Keratinocyte (primary cell): ENCODE data around the gene IPO13. TPM values are rescaled to one million over a fixed set of nuclear protein-coding genes. Genes with fewer than 3 reads are reported as not detected.

Experiments used
- DNase-seq: peaks from one replicate; pipeline ENCODE4 v3.0.0-alpha.2; 2011; ENCODE audit warnings: low read depth, missing footprints, low spot score
- FAIRE-seq: peaks from 2 replicates; lab custom pipeline; 2011; peaks lifted over from hg19 to GRCh38; lab: Jason Lieb, UNC
- H2AFZ ChIP-seq: 2 replicates; pipeline ENCODE4 v1.6.0; 2012; ENCODE audit warnings: low read length, control low read depth, inconsistent platforms; ENCODE audit not compliant: control insufficient read depth
- H3K27ac ChIP-seq: 2 replicates; pipeline ENCODE4 v1.5.1; 2011; ENCODE audit warnings: low read length; ENCODE audit not compliant: control insufficient read depth, insufficient read depth
- H3K27me3 ChIP-seq: 3 replicates; pipeline ENCODE4 v1.6.0; 2011; ENCODE audit warnings: low read length; ENCODE audit not compliant: control insufficient read depth, insufficient read depth; ENCODE audit errors: extremely low read depth
- H3K36me3 ChIP-seq, 2 experiments: 2 replicates in 1 of 2; 3 replicates in 1 of 2; pipeline ENCODE4 v1.5.1; 2011; ENCODE audit warnings: low read length in 2 of 2, mild to moderate bottlenecking in 1 of 2; ENCODE audit not compliant: control insufficient read depth in 2 of 2, insufficient read depth in 2 of 2; ENCODE audit errors: extremely low read depth in 1 of 2
- H3K4me1 ChIP-seq: 3 replicates; pipeline ENCODE4 v1.5.1; 2011; ENCODE audit warnings: low read length; ENCODE audit not compliant: control insufficient read depth, insufficient read depth; ENCODE audit errors: extremely low read depth
- H3K4me2 ChIP-seq: 3 replicates; pipeline ENCODE4 v1.6.0; 2011; ENCODE audit warnings: low read depth, low read length; ENCODE audit not compliant: control insufficient read depth, insufficient read depth; ENCODE audit errors: extremely low read depth
- H3K4me3 ChIP-seq, 3 experiments: fragments of 200-600 bp in 1 of 3; sonication (generic) in 1 of 3; 2 replicates in 2 of 3; 3 replicates in 1 of 3; pipeline ENCODE4 v1.5.1; 2011 to 2016; ENCODE audit warnings: low read length in 3 of 3, mild to moderate bottlenecking in 3 of 3, control low read depth in 2 of 3, inconsistent platforms in 1 of 3, low read depth in 1 of 3, mixed read lengths in 1 of 3, mixed run types in 1 of 3, moderate library complexity in 1 of 3; ENCODE audit not compliant: control insufficient read depth in 2 of 3, insufficient read depth in 2 of 3; ENCODE audit errors: extremely low read depth in 1 of 3
- H3K79me2 ChIP-seq: 2 replicates; pipeline ENCODE4 v1.6.0; 2012; ENCODE audit warnings: low read length; ENCODE audit not compliant: control insufficient read depth, insufficient read depth
- H3K9ac ChIP-seq: 3 replicates; pipeline ENCODE4 v1.6.0; 2011; ENCODE audit warnings: low read length; ENCODE audit not compliant: control insufficient read depth, insufficient read depth; ENCODE audit errors: extremely low read depth
- H3K9me1 ChIP-seq: 3 replicates; pipeline ENCODE4 v1.6.0; 2011; ENCODE audit warnings: low read length; ENCODE audit not compliant: control insufficient read depth, insufficient read depth; ENCODE audit errors: extremely low read depth
- H3K9me3 ChIP-seq: 2 replicates; pipeline ENCODE4 v1.5.1; 2012; ENCODE audit warnings: low read depth, low read length; ENCODE audit not compliant: control insufficient read depth
- H4K20me1 ChIP-seq: 3 replicates; pipeline ENCODE4 v1.6.0; 2011; ENCODE audit warnings: low read length; ENCODE audit not compliant: control insufficient read depth, insufficient read depth; ENCODE audit errors: extremely low read depth
- EZH2 ChIP-seq: IDR thresholded peaks from one replicate; pipeline ENCODE4 v1.6.1; 2012; ENCODE audit warnings: inconsistent platforms, mild to moderate bottlenecking, low read length, moderate library complexity
- dilution Hi-C: fragments of 300-500 bp; cut with MboI; formaldehyde crosslinking; loops from one replicate; pipeline ENCODE4 v1.7.0; 2020; ENCODE audit warnings: low sequenced_read_pairs; ENCODE audit not compliant: extremely low pct_ligation_motif_present
- polyA plus RNA-seq, 5 experiments: library from polyadenylated mRNA; depleted of rRNA in 3 of 5; stranded (reverse) in 3 of 5; stranded (forward) in 1 of 5; unstranded in 1 of 5; fragments of >200 nt; gene quantifications; 1 replicate in 1 of 5; 2 replicates in 3 of 5; 3 replicates in 1 of 5; pipeline versions ENCODE4 v1.2.1 to v1.2.3, GENCODE V29; 2011 to 2012; ENCODE audit warnings: missing spikeins in 2 of 5, low read depth in 1 of 5, low replicate concordance in 1 of 5
- TF ChIP-seq, protein P1 (sequence below), 3 experiments: IDR thresholded peaks in 1 of 3; conservative IDR thresholded peaks in 1 of 3; optimal IDR thresholded peaks in 1 of 3; 2 replicates in 2 of 3; 3 replicates in 1 of 3; pipeline versions ENCODE3 to v1.5.1; 2011; ENCODE audit warnings: low read length in 3 of 3, mild to moderate bottlenecking in 3 of 3, moderate library complexity in 2 of 3, control low read depth in 1 of 3, inconsistent platforms in 1 of 3; ENCODE audit not compliant: insufficient read depth in 2 of 3; ENCODE audit errors: extremely low read depth in 1 of 3

IPO13 gene
- polyA plus RNA-seq, 1 donor (not counting 4 experiments of a cell fraction or from before 2014, with no cell fraction given), result 20.7 TPM

DNA sequence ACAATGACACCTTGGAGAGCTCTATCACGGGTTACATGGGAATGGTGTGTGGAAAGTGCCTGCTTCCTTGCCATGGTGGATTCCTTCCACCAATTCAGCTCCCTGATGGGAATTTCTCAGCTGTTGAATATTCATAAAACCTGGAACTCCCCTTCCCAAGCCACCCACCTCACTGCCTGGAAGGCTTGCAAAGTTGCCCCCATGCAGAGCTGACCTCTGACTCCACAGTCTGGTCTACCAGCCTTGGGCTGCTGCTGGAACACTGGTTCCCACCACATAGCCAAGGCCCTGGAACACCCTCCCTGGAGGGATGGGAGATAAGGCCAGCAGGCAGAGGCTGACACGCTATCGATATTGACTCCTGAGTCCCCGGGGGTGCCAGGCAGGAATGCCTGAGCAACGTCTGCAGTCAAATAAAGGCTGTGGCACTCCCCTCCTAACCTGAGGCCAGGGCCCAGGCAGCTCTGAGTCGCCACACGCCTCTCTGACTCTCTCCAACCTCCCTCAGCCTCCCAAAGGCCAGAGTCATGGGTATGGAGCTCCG lies 53.4 kb downstream of the IPO13 start:
- dilution Hi-C loops, result no loop called here
- H2AFZ ChIP-seq, result no peak overlapping the region
- DNase-seq (no peak), FAIRE-seq (no peak)
- no peaks in the 10 kb centered on the region for H3K9me1 ChIP-seq
- H3K36me3 ChIP-seq, result peaks cover 2 to 3% of the 10 kb centered on the region in 2 experiments
- H4K20me1 ChIP-seq, result no peaks in the 10 kb centered on the region
- no peak overlapping the region for H3K4me3 ChIP-seq
- no peaks in the 10 kb centered on the region for H3K79me2 ChIP-seq
- no peak for TF ChIP-seq EZH2
- TF ChIP-seq, protein P1, sequence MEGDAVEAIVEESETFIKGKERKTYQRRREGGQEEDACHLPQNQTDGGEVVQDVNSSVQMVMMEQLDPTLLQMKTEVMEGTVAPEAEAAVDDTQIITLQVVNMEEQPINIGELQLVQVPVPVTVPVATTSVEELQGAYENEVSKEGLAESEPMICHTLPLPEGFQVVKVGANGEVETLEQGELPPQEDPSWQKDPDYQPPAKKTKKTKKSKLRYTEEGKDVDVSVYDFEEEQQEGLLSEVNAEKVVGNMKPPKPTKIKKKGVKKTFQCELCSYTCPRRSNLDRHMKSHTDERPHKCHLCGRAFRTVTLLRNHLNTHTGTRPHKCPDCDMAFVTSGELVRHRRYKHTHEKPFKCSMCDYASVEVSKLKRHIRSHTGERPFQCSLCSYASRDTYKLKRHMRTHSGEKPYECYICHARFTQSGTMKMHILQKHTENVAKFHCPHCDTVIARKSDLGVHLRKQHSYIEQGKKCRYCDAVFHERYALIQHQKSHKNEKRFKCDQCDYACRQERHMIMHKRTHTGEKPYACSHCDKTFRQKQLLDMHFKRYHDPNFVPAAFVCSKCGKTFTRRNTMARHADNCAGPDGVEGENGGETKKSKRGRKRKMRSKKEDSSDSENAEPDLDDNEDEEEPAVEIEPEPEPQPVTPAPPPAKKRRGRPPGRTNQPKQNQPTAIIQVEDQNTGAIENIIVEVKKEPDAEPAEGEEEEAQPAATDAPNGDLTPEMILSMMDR (optimal IDR thresholded peaks at IDR 0.05 in 1 of 3, IDR thresholded peaks at IDR 0.05 in 1 of 3, conservative IDR thresholded peaks at IDR 0.05 in 1 of 3; ENCODE audit: extremely low read depth in 1 of 3, insufficient read depth in 2 of 3, low read length in 3 of 3), result no peak
- H3K9ac ChIP-seq, result no peak overlapping the region
- no peaks in the 10 kb centered on the region for H3K4me1 ChIP-seq
- H3K27me3 ChIP-seq, result no peaks in the 10 kb centered on the region
- no peak overlapping the region for H3K27ac ChIP-seq
- no peaks in the 10 kb centered on the region for H3K9me3 ChIP-seq
- no peak overlapping the region for H3K4me2 ChIP-seq

DNA sequence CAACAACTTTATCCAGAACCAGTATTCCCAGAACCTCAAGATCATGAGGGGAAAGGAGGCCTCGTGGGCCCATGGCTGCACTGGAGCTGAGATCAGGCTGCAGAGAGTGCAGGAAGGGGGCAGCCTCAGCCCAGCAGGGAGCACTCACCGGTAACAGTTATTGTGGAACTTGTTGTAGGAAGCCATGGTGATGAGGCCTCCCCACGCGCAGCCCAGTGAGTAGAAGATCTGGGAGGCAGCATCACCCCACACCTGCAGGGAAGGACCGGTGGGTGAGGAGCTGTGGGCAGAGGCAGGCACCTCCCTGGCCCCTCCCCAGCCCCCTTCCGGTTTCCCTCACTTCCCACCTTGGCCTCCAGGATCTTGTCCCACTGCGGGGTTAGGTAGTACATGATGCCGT lies 55.4 kb downstream of the IPO13 start:
- DNase-seq (no peak), FAIRE-seq (no peak)
- Histone ChIP-seq H2AFZ (no peak overlapping the region), H3K4me1 (no peaks in the 10 kb centered on the region), H3K27ac (no peak overlapping the region), H3K9me1 (no peaks in the 10 kb centered on the region), H4K20me1 (no peaks in the 10 kb centered on the region), H3K4me3 (no peak overlapping the region), H3K4me2 (no peak overlapping the region), H3K36me3 (peaks cover 1 to 7% of the 10 kb centered on the region in 2 experiments), H3K27me3 (no peaks in the 10 kb centered on the region), H3K79me2 (no peaks in the 10 kb centered on the region), H3K9ac (no peak overlapping the region), H3K9me3 (no peaks in the 10 kb centered on the region)
- TF ChIP-seq, protein P1 (optimal IDR thresholded peaks at IDR 0.05 in 1 of 3, IDR thresholded peaks at IDR 0.05 in 1 of 3, conservative IDR thresholded peaks at IDR 0.05 in 1 of 3; ENCODE audit: extremely low read depth in 1 of 3, insufficient read depth in 2 of 3, low read length in 3 of 3), result no peak
- no peak for TF ChIP-seq EZH2
- dilution Hi-C loops, result no loop called here
